ENCODE data around the gene HTR1E.
"Not testable (repeated sequence)": the region's sequence is repeated elsewhere in the genome, so short reads cannot be mapped to it uniquely, and the experiment has no call there.

HTR1E gene

GRCh38 chr6:86937219-86938079 is at the start of gene HTR1E:
TSS of gene HTR1E (plus strand) at chr6:86937528. CDS start at chr6:87015335, 77,807 bp downstream.
- peak; percentile 43 for DNase-seq (ENCODE audit: low read depth)
- H3K4me3 ChIP-seq (ENCODE audit: low read length): peak within 1 kb of the TSS; percentile 20
- TF ChIP-seq, protein P1, sequence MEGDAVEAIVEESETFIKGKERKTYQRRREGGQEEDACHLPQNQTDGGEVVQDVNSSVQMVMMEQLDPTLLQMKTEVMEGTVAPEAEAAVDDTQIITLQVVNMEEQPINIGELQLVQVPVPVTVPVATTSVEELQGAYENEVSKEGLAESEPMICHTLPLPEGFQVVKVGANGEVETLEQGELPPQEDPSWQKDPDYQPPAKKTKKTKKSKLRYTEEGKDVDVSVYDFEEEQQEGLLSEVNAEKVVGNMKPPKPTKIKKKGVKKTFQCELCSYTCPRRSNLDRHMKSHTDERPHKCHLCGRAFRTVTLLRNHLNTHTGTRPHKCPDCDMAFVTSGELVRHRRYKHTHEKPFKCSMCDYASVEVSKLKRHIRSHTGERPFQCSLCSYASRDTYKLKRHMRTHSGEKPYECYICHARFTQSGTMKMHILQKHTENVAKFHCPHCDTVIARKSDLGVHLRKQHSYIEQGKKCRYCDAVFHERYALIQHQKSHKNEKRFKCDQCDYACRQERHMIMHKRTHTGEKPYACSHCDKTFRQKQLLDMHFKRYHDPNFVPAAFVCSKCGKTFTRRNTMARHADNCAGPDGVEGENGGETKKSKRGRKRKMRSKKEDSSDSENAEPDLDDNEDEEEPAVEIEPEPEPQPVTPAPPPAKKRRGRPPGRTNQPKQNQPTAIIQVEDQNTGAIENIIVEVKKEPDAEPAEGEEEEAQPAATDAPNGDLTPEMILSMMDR (IDR thresholded peaks at IDR 0.05; ENCODE audit: insufficient read depth, low read depth, low read length, missing control alignments): peak; percentile 62

GRCh38 chr6:86888301-86888700 is 49.0 kb upstream of the HTR1E start:
- H3K4me3 ChIP-seq (ENCODE audit: low read length): no peak overlapping the region
- no peak for DNase-seq (ENCODE audit: low read depth)
- TF ChIP-seq, protein P1 (IDR thresholded peaks at IDR 0.05; ENCODE audit: insufficient read depth, low read depth, low read length, missing control alignments): no peak

- DNase-seq (ENCODE audit: low read depth); H3K4me3 ChIP-seq (ENCODE audit: low read length): not testable (repeated sequence)
Observed at GRCh38 chr6:86897265-86897664, 40.1 kb upstream of the HTR1E start.

- H3K4me3 ChIP-seq (ENCODE audit: low read length): no peak overlapping the region
- TF ChIP-seq, protein P1 (IDR thresholded peaks at IDR 0.05; ENCODE audit: insufficient read depth, low read depth, low read length, missing control alignments): no peak
- no peak for DNase-seq (ENCODE audit: low read depth)
Observed at GRCh38 chr6:86913795-86914194, 23.5 kb upstream of the HTR1E start.

DNA sequence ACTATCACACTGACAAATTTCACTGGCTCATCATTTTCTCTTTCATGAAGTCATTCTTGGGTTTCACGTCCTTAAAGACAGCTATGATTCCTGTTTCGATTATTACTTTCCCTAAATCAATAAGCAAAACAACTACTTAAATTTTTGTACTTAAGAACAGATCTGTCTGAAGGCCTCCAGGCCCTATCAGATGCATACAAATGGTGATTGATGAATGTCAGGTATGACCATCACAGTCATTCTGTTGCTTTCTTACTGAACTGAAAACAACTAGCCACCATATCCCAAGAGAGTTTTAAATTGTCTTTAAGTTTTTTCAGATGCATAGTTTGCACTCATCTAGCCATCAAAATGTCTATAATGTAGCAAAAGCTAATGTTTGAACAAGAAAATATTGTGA is 20.9 kb upstream of the HTR1E start:
- no peak for DNase-seq (ENCODE audit: low read depth)
- TF ChIP-seq, protein P1 (IDR thresholded peaks at IDR 0.05; ENCODE audit: insufficient read depth, low read depth, low read length, missing control alignments): no peak
- H3K4me3 ChIP-seq (ENCODE audit: low read length): no peak overlapping the region

GRCh38 chr6:86927138-86927537 is 10.2 kb upstream of the HTR1E start:
- DNase-seq (ENCODE audit: low read depth); H3K4me3 ChIP-seq (ENCODE audit: low read length): not testable (repeated sequence)

- DNase-seq (ENCODE audit: low read depth): not testable (repeated sequence)
Observed at GRCh38 chr6:86927859-86928258, 9.5 kb upstream of the HTR1E start.

GRCh38 chr6:86934365-86934764 is 3.0 kb upstream of the HTR1E start:
- no peak overlapping the region for H3K4me3 ChIP-seq (ENCODE audit: low read length)
- no peak for DNase-seq (ENCODE audit: low read depth)
- TF ChIP-seq, protein P1 (IDR thresholded peaks at IDR 0.05; ENCODE audit: insufficient read depth, low read depth, low read length, missing control alignments): no peak

More at GRCh38 chr6:86927859-86928258, 9.5 kb upstream of the HTR1E start:
- not testable (repeated sequence) for H3K4me3 ChIP-seq (ENCODE audit: low read length)

Measured in epithelial cell of esophagus (primary cell).